Uterus (tissue), 2 donors: ENCODE data around the gene RAPH1.

Experiments
- CTCF ChIP-seq, 4 experiments: fragments of 200-600 bp in 2 of 4; fragments of 450-650 bp in 2 of 4; sonication (generic) in 2 of 4; IDR thresholded peaks; one replicate each; pipeline ENCODE4 v1.5.1; 2016 to 2019; ENCODE audit warnings: antibody characterized with exemption in 4 of 4, mild to moderate bottlenecking in 2 of 4, moderate library complexity in 1 of 4
- POLR2A ChIP-seq, 2 donors: fragments of 450-650 bp; IDR thresholded peaks; one replicate each; pipeline ENCODE4 v1.6.1; 2016; ENCODE audit warnings: antibody characterized with exemption in 2 of 2, mild to moderate bottlenecking in 1 of 2, moderate library complexity in 1 of 2

DNA sequence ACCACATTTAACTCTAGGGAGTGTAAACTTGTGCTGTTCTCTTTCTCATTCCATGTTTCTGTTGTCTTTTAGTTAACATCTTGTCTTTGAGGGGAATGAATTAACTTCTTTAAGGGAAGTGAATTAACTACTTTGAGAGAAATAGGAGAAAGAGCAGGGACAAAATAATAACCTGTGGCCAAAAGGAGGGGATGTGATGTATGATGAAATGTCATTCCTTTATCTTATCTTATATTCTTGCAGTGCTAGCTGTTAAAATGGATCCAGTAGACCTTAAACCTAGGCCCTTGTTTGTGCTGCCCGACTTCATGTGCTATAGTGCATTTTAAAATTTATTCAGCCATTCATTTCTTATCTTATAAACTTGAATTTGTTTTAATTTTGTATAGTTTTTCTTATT lies 188.5 kb downstream of the RAPH1 start:
- TF ChIP-seq CTCF (IDR thresholded peaks at IDR 0.05) = no peak
- TF ChIP-seq POLR2A (IDR thresholded peaks at IDR 0.05) = no peak
